Stimulated activated naive B cell treated with anti-CD40 and anti-IgM and Interleukin-4, amounts not matched to agents 10 μg/mL and 1 μg/mL and 100 μg/mL, for 72 hours (primary cell): ENCODE data around the gene SUN1.
A peak's percentile ranks its signal among the peaks of the same experiment; 100 is the strongest.

Experiments
- ATAC-seq, 2 donors: fragments of 150-1000 bp; cut with Tn5 transposase; replicated peaks; 2 replicates each; pipeline ENCODE4 v1.10.0; 2021; ENCODE audit warnings: moderate library complexity in 1 of 2
- DNase-seq: peaks from one replicate; pipeline ENCODE4 v3.0.0; 2021
- H3K27ac Mint-ChIP-seq: one replicate; pipeline ENCODE4 v1.8.0; 2022; ENCODE audit warnings: mild to moderate bottlenecking, mixed read lengths
- H3K27me3 Mint-ChIP-seq, 2 donors: one replicate each; pipeline ENCODE4 v1.8.0; 2022; ENCODE audit warnings: mixed read lengths in 2 of 2
- H3K36me3 Mint-ChIP-seq, 2 donors: one replicate each; pipeline ENCODE4 v1.8.0; 2022; ENCODE audit warnings: mixed read lengths in 2 of 2, mild to moderate bottlenecking in 1 of 2
- H3K4me1 Mint-ChIP-seq, 2 donors: one replicate each; pipeline ENCODE4 v1.8.0; 2022; ENCODE audit warnings: mixed read lengths in 2 of 2, mild to moderate bottlenecking in 1 of 2
- H3K4me3 Mint-ChIP-seq, 2 donors: one replicate each; pipeline ENCODE4 v1.8.0; 2022; ENCODE audit warnings: mild to moderate bottlenecking in 2 of 2, mixed read lengths in 2 of 2, moderate library complexity in 1 of 2
- H3K9me3 Mint-ChIP-seq, 2 donors: one replicate each; pipeline ENCODE4 v1.8.0; 2022; ENCODE audit warnings: mixed read lengths in 2 of 2, mild to moderate bottlenecking in 1 of 2

The SUN1 gene

GRCh38 chr7:821688-822087 lies 10.6 kb upstream of the SUN1 start:
- H3K27ac Mint-ChIP-seq: peak overlapping the region; percentile 37
- H3K4me3 Mint-ChIP-seq: no peak overlapping the region
- no peak for ATAC-seq
- H3K9me3 Mint-ChIP-seq: no peaks in the 10 kb centered on the region
- no peak for DNase-seq
- peaks cover 30 to 45% of the 10 kb centered on the region in 2 donors for H3K36me3 Mint-ChIP-seq
- peaks cover 42 to 82% of the 10 kb centered on the region in 2 donors for H3K4me1 Mint-ChIP-seq
- no peaks in the 10 kb centered on the region for H3K27me3 Mint-ChIP-seq

- ATAC-seq (no peak), DNase-seq (no peak)
- Mint-ChIP-seq H3K9me3 (no peaks in the 10 kb centered on the region), H3K36me3 (peaks cover 30 to 45% of the 10 kb centered on the region in 2 donors), H3K27ac (peak overlapping the region; percentile 68), H3K27me3 (no peaks in the 10 kb centered on the region), H3K4me1 (peaks cover 37 to 74% of the 10 kb centered on the region in 2 donors), H3K4me3 (no peak overlapping the region)
Observed at GRCh38 chr7:822692-823276, 9.5 kb upstream of the SUN1 start.

GRCh38 chr7:823649-824048 lies 8.6 kb upstream of the SUN1 start:
- no peak for DNase-seq
- no peaks in the 10 kb centered on the region for H3K27me3 Mint-ChIP-seq
- H3K9me3 Mint-ChIP-seq: no peaks in the 10 kb centered on the region
- no peak for ATAC-seq
- H3K4me3 Mint-ChIP-seq: no peak overlapping the region
- H3K27ac Mint-ChIP-seq: peak overlapping the region; percentile 32
- H3K4me1 Mint-ChIP-seq: peaks cover 32 to 69% of the 10 kb centered on the region in 2 donors
- H3K36me3 Mint-ChIP-seq: peaks cover 26 to 38% of the 10 kb centered on the region in 2 donors

- ATAC-seq: no peak
- H3K9me3 Mint-ChIP-seq: no peaks in the 10 kb centered on the region
- peaks cover 27 to 35% of the 10 kb centered on the region in 2 donors for H3K36me3 Mint-ChIP-seq
- peaks cover 36 to 69% of the 10 kb centered on the region in 2 donors for H3K4me1 Mint-ChIP-seq
- peak overlapping the region; percentile 32 for H3K27ac Mint-ChIP-seq
- no peak overlapping the region for H3K4me3 Mint-ChIP-seq
- H3K27me3 Mint-ChIP-seq: no peaks in the 10 kb centered on the region
- DNase-seq: no peak
Observed at GRCh38 chr7:824081-824480, 8.2 kb upstream of the SUN1 start.

GRCh38 chr7:824664-825063 lies 7.6 kb upstream of the SUN1 start:
- peaks cover 34 to 66% of the 10 kb centered on the region in 2 donors for H3K4me1 Mint-ChIP-seq
- no peak overlapping the region for H3K27ac Mint-ChIP-seq
- ATAC-seq: no peak
- no peaks in the 10 kb centered on the region for H3K9me3 Mint-ChIP-seq
- H3K4me3 Mint-ChIP-seq: no peak overlapping the region
- no peaks in the 10 kb centered on the region for H3K27me3 Mint-ChIP-seq
- peaks cover 24 to 32% of the 10 kb centered on the region in 2 donors for H3K36me3 Mint-ChIP-seq
- DNase-seq: no peak

- H3K4me3 Mint-ChIP-seq: no peak overlapping the region
- no peak overlapping the region for H3K27ac Mint-ChIP-seq
- ATAC-seq: no peak
- peaks cover 21 to 26% of the 10 kb centered on the region in 2 donors for H3K36me3 Mint-ChIP-seq
- no peaks in the 10 kb centered on the region for H3K9me3 Mint-ChIP-seq
- no peak for DNase-seq
- peaks cover 33 to 66% of the 10 kb centered on the region in 2 donors for H3K4me1 Mint-ChIP-seq
- H3K27me3 Mint-ChIP-seq: no peaks in the 10 kb centered on the region
Observed at GRCh38 chr7:825386-825785, 6.9 kb upstream of the SUN1 start.

- H3K27me3 Mint-ChIP-seq: no peaks in the 10 kb centered on the region
- ATAC-seq (no peak), DNase-seq (no peak)
- no peak overlapping the region for H3K4me3 Mint-ChIP-seq
- peaks cover 33 to 66% of the 10 kb centered on the region in 2 donors for H3K4me1 Mint-ChIP-seq
- H3K36me3 Mint-ChIP-seq: peaks cover 20 to 31% of the 10 kb centered on the region in 2 donors
- peaks cover 0 to 5% of the 10 kb centered on the region in 2 donors for H3K9me3 Mint-ChIP-seq
- H3K27ac Mint-ChIP-seq: no peak overlapping the region
Observed at GRCh38 chr7:826230-826917, 5.9 kb upstream of the SUN1 start.

- H3K4me1 Mint-ChIP-seq: peaks cover 37 to 62% of the 10 kb centered on the region in 2 donors
- no peaks in the 10 kb centered on the region for H3K27me3 Mint-ChIP-seq
- H3K9me3 Mint-ChIP-seq: peaks cover 0 to 5% of the 10 kb centered on the region in 2 donors
- no peak overlapping the region for H3K27ac Mint-ChIP-seq
- ATAC-seq (no peak), DNase-seq (no peak)
- no peak overlapping the region for H3K4me3 Mint-ChIP-seq
- H3K36me3 Mint-ChIP-seq: peaks cover 16 to 24% of the 10 kb centered on the region in 2 donors
Observed at GRCh38 chr7:828793-829561, 3.3 kb upstream of the SUN1 start.

- DNase-seq: no peak
- Mint-ChIP-seq H3K27me3 (no peaks in the 10 kb centered on the region), H3K36me3 (peaks cover 20 to 27% of the 10 kb centered on the region in 2 donors), H3K4me3 (no peak overlapping the region), H3K4me1 (peaks cover 35 to 55% of the 10 kb centered on the region in 2 donors), H3K27ac (no peak overlapping the region), H3K9me3 (peaks cover 0 to 5% of the 10 kb centered on the region in 2 donors)
- no peak for ATAC-seq
Observed at GRCh38 chr7:830069-830468, 2.2 kb upstream of the SUN1 start.

GRCh38 chr7:831596-832166 lies 595 bp upstream of the SUN1 start:
- Mint-ChIP-seq H3K4me3 (peak overlapping the region; percentile 65 to 71), H3K27me3 (no peaks in the 10 kb centered on the region), H3K36me3 (peaks cover 20 to 31% of the 10 kb centered on the region in 2 donors), H3K4me1 (peaks cover 43 to 53% of the 10 kb centered on the region in 2 donors), H3K27ac (peak overlapping the region; percentile 97), H3K9me3 (peaks cover 0 to 5% of the 10 kb centered on the region in 2 donors)
- peak; percentile 86 to 91 for ATAC-seq
- no peak for DNase-seq

- DNase-seq (no peak), ATAC-seq (no peak)
- Mint-ChIP-seq H3K27me3 (no peaks in the 10 kb centered on the region), H3K27ac (peak overlapping the region; percentile 97), H3K9me3 (peaks cover 0 to 5% of the 10 kb centered on the region in 2 donors), H3K36me3 (peaks cover 25 to 40% of the 10 kb centered on the region in 2 donors), H3K4me1 (peaks cover 44 to 58% of the 10 kb centered on the region in 2 donors), H3K4me3 (peak overlapping the region; percentile 65 to 71)
Observed at GRCh38 chr7:832968-833424, 720 bp downstream of the SUN1 start.

- Mint-ChIP-seq H3K27me3 (no peaks in the 10 kb centered on the region), H3K36me3 (peaks cover 25 to 45% of the 10 kb centered on the region in 2 donors), H3K4me3 (no peak overlapping the region), H3K27ac (peak overlapping the region; percentile 47), H3K9me3 (peaks cover 0 to 5% of the 10 kb centered on the region in 2 donors), H3K4me1 (peaks cover 44 to 55% of the 10 kb centered on the region in 2 donors)
- DNase-seq: no peak
- ATAC-seq: no peak
Observed at GRCh38 chr7:833601-834258, 1.5 kb downstream of the SUN1 start.

GRCh38 chr7:834277-834676 lies 2.0 kb downstream of the SUN1 start:
- ATAC-seq (no peak), DNase-seq (no peak)
- Mint-ChIP-seq H3K9me3 (peaks cover 0 to 5% of the 10 kb centered on the region in 2 donors), H3K4me1 (peaks cover 40 to 50% of the 10 kb centered on the region in 2 donors), H3K36me3 (peaks cover 26 to 50% of the 10 kb centered on the region in 2 donors), H3K4me3 (no peak overlapping the region), H3K27ac (peak overlapping the region; percentile 81), H3K27me3 (no peaks in the 10 kb centered on the region)

GRCh38 chr7:835021-835420 lies 2.7 kb downstream of the SUN1 start:
- ATAC-seq (no peak), DNase-seq (no peak)
- Mint-ChIP-seq H3K27me3 (no peaks in the 10 kb centered on the region), H3K27ac (no peak overlapping the region), H3K4me3 (no peak overlapping the region), H3K9me3 (peaks cover 0 to 5% of the 10 kb centered on the region in 2 donors), H3K4me1 (peaks cover 39 to 44% of the 10 kb centered on the region in 2 donors), H3K36me3 (peaks cover 31 to 55% of the 10 kb centered on the region in 2 donors)
